ENCODE measurements around the gene NINJ1.

DNA sequence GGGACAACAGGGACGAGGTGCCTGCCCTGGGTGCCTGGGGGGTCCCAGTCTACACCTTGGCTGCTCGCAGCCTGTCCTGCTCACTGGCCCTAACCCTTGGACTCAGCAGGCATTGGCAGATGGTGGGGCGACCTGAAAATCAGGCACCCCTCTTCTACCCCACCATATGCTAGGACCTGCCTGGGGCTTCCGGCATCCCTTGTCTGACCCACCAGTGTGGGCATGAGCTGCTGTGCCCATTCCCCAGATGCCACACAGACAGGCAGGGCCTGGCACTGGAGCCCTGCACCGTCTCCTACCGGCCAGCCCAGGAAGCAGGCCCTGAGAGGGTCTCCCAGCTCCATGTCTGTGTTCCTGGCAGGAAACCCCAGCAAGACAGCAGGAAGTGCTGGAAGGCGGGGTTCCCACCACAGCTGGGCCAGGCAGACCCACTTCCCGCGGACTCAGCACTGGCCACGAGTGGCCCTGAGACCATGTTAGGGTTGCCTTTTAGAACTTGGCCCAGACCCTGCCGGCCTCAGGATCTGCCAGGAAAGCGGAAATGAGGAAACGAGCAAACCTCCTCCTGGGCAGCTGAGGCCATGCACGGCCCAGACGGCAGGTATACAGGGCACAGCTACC lies 3.1 kb downstream of the NINJ1 start:
- TF ChIP-seq, protein P1, sequence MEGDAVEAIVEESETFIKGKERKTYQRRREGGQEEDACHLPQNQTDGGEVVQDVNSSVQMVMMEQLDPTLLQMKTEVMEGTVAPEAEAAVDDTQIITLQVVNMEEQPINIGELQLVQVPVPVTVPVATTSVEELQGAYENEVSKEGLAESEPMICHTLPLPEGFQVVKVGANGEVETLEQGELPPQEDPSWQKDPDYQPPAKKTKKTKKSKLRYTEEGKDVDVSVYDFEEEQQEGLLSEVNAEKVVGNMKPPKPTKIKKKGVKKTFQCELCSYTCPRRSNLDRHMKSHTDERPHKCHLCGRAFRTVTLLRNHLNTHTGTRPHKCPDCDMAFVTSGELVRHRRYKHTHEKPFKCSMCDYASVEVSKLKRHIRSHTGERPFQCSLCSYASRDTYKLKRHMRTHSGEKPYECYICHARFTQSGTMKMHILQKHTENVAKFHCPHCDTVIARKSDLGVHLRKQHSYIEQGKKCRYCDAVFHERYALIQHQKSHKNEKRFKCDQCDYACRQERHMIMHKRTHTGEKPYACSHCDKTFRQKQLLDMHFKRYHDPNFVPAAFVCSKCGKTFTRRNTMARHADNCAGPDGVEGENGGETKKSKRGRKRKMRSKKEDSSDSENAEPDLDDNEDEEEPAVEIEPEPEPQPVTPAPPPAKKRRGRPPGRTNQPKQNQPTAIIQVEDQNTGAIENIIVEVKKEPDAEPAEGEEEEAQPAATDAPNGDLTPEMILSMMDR (IDR thresholded peaks at IDR 0.05): no peak
- no peak for TF ChIP-seq POLR2A (IDR thresholded peaks at IDR 0.05)
